22Rv1 (cell line): ENCODE measurements around the gene JAG2.

ENCODE experiments used
- H3K27ac ChIP-seq: fragments of 450-650 bp; 2 replicates; pipeline ENCODE4 v1.5.1; 2017
- ZFX ChIP-seq: fragments of 450-650 bp; IDR thresholded peaks from 2 replicates; pipeline ENCODE4 v1.6.1; 2017; ENCODE audit warnings: antibody characterized with exemption, borderline replicate concordance
- TF ChIP-seq, protein P1 (sequence below): fragments of 450-650 bp; IDR thresholded peaks from 2 replicates; pipeline ENCODE4 v1.5.1; 2017; ENCODE audit warnings: mild to moderate bottlenecking

Gene JAG2

DNA sequence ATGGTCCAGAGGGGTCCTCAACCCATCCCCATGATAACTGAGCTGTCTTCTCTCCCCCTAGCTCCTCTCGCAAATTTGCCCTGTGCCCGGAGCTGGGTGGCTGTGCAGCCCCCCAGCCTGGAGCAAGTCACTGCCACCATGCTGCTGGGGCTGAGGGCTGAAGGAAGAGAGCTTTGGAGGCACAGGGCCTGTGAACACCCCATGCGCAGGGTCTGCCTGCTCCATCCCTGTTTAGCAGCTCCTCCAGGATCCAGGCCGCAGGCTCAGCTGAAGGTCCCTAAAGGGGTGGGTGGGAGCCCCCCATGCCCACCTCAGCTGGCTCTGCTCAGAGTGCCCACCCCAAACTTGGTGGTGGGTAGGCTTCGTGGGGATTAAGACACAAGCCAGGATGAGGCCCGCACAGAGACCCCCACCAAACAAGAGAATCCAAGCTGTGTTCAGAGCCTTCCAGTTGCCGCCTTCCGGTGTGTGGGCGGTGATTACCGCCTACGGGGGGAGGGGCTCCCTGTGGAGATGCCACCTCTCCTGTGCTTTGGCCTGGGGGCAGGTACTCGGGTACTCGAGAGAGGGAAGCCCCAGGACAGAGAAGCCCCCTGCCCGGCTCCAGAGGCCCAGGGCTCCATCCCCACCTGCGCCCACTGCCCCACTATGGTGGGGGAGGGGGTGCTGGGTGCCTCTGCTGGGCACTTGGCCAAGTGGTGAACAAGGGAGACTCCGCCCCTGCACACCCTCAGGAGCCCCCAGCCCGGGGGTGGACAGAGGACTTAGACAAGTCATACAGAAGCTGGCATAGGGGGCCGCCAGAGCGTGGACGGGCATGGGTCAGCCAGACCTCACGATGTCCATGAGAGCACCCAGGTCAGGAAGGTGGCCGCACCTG, 1.4 kb upstream of the JAG2 start:
- TF ChIP-seq, protein P1, sequence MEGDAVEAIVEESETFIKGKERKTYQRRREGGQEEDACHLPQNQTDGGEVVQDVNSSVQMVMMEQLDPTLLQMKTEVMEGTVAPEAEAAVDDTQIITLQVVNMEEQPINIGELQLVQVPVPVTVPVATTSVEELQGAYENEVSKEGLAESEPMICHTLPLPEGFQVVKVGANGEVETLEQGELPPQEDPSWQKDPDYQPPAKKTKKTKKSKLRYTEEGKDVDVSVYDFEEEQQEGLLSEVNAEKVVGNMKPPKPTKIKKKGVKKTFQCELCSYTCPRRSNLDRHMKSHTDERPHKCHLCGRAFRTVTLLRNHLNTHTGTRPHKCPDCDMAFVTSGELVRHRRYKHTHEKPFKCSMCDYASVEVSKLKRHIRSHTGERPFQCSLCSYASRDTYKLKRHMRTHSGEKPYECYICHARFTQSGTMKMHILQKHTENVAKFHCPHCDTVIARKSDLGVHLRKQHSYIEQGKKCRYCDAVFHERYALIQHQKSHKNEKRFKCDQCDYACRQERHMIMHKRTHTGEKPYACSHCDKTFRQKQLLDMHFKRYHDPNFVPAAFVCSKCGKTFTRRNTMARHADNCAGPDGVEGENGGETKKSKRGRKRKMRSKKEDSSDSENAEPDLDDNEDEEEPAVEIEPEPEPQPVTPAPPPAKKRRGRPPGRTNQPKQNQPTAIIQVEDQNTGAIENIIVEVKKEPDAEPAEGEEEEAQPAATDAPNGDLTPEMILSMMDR, result no peak
- TF ChIP-seq ZFX, result no peak
- H3K27ac ChIP-seq, result no peak overlapping the region

DNA sequence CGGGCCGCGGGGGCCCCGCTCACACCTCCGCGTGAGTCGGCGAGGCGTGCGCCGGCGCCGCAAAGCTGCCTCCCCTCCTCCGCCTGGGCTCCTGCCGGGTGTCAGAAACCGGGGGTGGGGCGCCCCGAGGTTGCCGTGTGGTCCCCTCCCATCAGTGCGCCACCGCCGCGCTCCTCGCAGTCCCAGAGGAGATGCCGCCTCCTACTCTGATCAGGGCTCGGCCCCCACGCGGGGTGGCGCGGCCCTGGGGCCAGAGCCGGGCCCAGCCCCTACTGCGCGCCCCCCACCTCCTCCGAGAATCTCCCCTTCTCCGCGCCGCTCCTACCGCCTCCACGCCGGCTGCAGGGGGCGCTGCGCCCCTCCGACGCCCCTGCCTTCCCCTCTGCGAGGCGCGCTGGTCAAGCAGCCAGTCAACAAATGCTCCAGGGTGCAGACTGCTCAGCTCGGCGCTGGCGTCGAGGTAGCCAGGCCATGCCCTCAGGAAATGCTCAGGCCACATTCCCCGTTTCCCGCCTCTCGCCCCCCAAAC, 467 bp upstream of the JAG2 start:
- TF ChIP-seq, protein P1, result peak; percentile 63
- TF ChIP-seq ZFX, result no peak
- H3K27ac ChIP-seq, result peak overlapping the region; percentile 67

DNA sequence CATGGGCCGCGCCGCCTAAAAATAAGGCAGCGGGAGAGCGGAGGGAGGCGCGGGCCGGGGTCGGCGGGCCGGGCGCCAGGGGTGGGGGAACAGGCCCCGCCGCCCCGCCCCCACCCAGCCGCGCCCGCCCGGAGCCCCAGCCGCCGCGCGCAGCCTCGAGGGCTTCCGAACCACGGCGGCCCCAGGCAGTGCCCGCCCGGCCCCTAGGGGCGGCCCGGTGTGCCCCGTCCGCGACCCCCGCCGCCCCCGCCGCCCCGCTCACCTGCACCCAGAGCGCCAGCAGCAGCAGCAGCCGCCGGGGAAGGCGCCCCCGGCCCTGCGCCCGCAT, 519 bp downstream of the JAG2 start:
- TF ChIP-seq, protein P1, result no peak
- TF ChIP-seq ZFX, result no peak

DNA sequence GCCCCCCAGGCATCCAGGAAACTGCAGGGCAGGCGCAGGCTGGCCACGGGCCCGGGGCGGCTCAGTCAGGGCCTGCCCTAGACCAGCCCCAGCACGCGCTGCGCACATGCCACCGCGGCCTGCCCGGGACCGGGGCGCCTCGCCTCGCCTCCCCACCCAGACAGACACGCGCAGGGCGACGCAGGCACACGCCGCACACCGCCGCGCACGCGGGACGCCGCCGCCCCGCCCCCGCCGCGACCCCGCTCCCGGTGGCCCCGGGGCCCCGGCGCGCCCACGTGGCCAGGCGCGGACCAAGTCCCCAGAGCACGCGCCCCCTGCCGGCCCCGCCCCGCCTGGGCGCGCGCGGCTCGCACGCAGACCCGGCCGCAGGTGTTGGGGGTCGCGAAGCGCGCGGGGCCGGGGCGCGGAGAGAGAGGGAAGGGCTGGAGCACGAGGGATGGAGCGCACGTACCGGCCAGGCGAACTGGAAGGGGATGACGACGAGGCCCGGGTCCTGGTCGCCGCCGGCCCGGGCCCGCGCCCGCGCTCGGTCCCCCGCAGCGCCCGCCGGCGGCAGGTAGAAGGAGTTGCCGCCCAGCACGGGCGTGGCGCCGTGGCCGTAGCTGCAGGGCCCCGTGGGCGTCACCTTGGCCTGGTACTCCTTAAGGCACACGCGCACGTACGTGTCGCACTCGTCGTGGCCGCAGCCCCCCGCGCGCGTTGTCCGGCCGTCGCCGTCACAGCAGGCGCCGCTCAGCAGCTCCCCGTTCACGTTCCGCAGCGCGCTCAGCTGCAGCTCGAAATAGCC, 1.1 kb downstream of the JAG2 start:
- TF ChIP-seq ZFX, result no peak
- TF ChIP-seq, protein P1, result peak; percentile 83
- H3K27ac ChIP-seq, result peak overlapping the region; percentile 67

More for the DNA sequence above, 519 bp downstream of the JAG2 start:
- peak overlapping the region; percentile 67 for H3K27ac ChIP-seq

DNA sequence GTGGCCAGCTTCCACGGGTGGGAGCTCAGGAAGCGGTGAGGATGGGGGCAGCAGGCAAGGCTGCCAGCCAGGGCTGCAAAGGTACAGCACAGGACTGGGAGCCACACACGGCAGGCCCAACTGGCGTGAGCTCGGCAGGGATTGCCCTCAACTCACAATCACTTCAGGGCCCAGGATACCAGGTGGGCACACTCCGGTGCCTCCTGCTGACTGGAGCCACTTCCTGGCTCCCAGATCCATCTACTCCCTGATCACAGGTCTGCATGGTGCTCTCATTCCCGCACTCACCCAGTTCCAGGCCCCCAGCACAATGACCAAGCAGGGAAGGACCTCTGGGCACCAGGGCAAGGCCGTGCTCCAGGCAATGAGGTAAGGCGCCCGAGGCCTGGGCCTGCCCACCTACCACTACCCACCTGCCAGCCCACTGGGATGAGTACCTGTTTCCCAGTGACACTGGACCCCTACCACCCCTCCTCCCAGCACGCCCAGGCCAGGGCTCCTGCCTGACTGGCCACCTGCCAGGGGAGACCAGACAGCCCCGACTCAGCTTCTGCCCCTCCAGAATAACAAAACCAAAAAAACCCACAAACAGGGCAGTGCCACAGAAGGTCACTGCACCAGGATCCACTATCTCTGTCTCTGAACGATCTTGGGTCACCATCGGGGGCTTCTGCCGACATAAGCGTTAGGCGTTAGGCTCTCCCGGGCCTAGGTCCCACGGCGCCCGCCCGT, 1.8 kb downstream of the JAG2 start:
- TF ChIP-seq ZFX, result no peak
- TF ChIP-seq, protein P1, result no peak

DNA sequence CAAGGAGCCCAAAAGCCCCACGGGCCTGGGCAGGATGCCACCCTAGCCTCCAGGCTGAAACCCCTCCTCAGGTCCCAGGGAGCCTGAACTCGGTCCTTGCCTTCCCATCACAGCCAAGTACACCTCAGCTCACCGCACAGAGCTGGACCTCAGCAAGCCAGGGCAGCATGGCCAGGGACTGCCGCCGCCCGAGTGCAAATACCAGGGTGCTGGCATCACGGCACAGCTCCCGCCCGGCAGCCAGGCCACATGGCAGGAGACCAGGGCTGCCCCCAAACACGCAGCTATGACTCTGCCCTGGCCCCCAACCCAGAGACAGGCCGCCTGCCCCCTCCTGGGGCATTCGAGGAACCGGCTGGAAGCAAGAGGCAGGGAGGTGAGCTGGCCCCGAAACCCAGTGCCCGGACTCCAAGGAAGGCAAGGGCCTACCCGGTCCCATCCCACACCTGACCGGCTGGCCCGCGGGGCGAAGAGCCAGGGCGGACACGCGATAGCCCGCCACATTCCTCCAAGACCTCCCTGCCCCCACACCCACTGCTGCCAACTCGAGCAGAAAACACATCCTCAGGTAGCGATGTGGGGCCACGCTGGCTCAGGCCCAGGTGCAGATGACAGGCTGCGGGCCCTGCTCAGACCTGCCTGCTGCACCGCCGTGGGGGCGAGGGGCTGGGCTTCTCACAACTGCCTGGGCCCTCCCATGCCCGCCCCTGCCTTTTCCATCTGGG, 2.7 kb downstream of the JAG2 start:
- TF ChIP-seq, protein P1, result no peak
- no peak for TF ChIP-seq ZFX
- H3K27ac ChIP-seq, result peak overlapping the region; percentile 67; the same call in 1 of the 2 replicates

More for the DNA sequence above, 1.8 kb downstream of the JAG2 start:
- peak overlapping the region; percentile 67 for H3K27ac ChIP-seq
